K562 (cell line): ENCODE results near the gene NEURL2. TPM values are rescaled to one million over a fixed set of nuclear protein-coding genes. Genes with fewer than 3 reads are reported as not detected.

Experiments used
- ARID4B ChIP-seq: sonication (generic); formaldehyde crosslinking; IDR thresholded peaks from 2 replicates; pipeline ENCODE4 v1.8.0; 2022; ENCODE audit warnings: mild to moderate bottlenecking, missing genetic modification reagents
- CHCHD3 ChIP-seq: fragments of 250-450 bp; sonication (Bioruptor Pico); IDR thresholded peaks from 2 replicates; pipeline ENCODE4 v2.1.2; 2022; ENCODE audit warnings: mild to moderate bottlenecking
- HDAC6 ChIP-seq: IDR thresholded peaks from 2 replicates; pipeline ENCODE4 v1.6.1; 2012; ENCODE audit warnings: low read depth, mild to moderate bottlenecking, control low read depth, inconsistent platforms, low read length, moderate library complexity
- MCM5 ChIP-seq: fragments of 450-650 bp; IDR thresholded peaks from 2 replicates; pipeline ENCODE4 v1.6.1; 2016; ENCODE audit warnings: low read depth
- NR1H2 ChIP-seq: sonication (generic); formaldehyde crosslinking; IDR thresholded peaks from 2 replicates; pipeline ENCODE4 v1.4.0; 2020; ENCODE audit warnings: mild to moderate bottlenecking, missing genetic modification reagents
- PHF20 ChIP-seq: fragments of 450-650 bp; IDR thresholded peaks from 2 replicates; pipeline ENCODE4 v1.6.1; 2018; ENCODE audit not compliant: partially characterized antibody
- TFAP4 ChIP-seq: sonication (generic); formaldehyde crosslinking; IDR thresholded peaks from 2 replicates; pipeline ENCODE4 v1.8.0; 2022; ENCODE audit warnings: missing genetic modification reagents, mild to moderate bottlenecking, moderate library complexity, borderline replicate concordance
- ZC3H4 ChIP-seq: sonication (generic); formaldehyde crosslinking; IDR thresholded peaks from 2 replicates; pipeline ENCODE4 v1.9.0; 2021; ENCODE audit warnings: missing genetic modification reagents, borderline replicate concordance
- ZFP30 ChIP-seq: fragments of 250-450 bp; sonication (Bioruptor Pico); IDR thresholded peaks from 2 replicates; pipeline ENCODE4 v1.8.0; 2022; ENCODE audit warnings: moderate library complexity, mild to moderate bottlenecking, inconsistent platforms, borderline replicate concordance
- ZSCAN32 ChIP-seq: fragments of 450-650 bp; formaldehyde crosslinking; IDR thresholded peaks from 2 replicates; pipeline ENCODE4 v1.4.0; 2020; ENCODE audit warnings: mild to moderate bottlenecking, moderate library complexity
- polyA plus RNA-seq, 8 experiments: library from polyadenylated mRNA; depleted of rRNA in 4 of 8; stranded (reverse) in 5 of 8; unstranded in 3 of 8; fragments of >200 nt; fragmentation: Nextera tagmentation in 2 of 8; fragmentation: Illumina TruSeq in 1 of 8; extraction: Ambion mirVana in 2 of 8; extraction: Trizol in 1 of 8; gene quantifications; 2 replicates each; pipeline versions ENCODE4 v1.2.1 to v1.2.3, GENCODE V29; 2011 to 2014; ENCODE audit warnings: inconsistent platforms in 1 of 8, missing spikeins in 1 of 8
- total RNA-seq, 7 experiments: library from RNA; depleted of rRNA in 6 of 7; stranded (reverse); fragments of >200 nt in 6 of 7; fragmentation: Illumina TruSeq in 2 of 7; extraction: Trizol in 2 of 7; gene quantifications; 2 replicates each; pipeline versions ENCODE4 v1.2.1 to v1.2.3, GENCODE V29; 2011 to 2021; ENCODE audit warnings: low replicate concordance in 1 of 7
- TF ChIP-seq, protein P1 (sequence below): sonication (generic); formaldehyde crosslinking; IDR thresholded peaks from 2 replicates; pipeline ENCODE4 v1.9.0; 2022; ENCODE audit warnings: mild to moderate bottlenecking, missing genetic modification reagents
- TF ChIP-seq, protein P2 (sequence below), 2 experiments: fragments of 450-650 bp; IDR thresholded peaks; 2 replicates each; pipeline ENCODE4 v1.6.1; 2018; ENCODE audit warnings: mild to moderate bottlenecking in 2 of 2, low read depth in 1 of 2; ENCODE audit not compliant: partially characterized antibody in 2 of 2

NEURL2 gene
- total and polyA plus RNA-seq, 9 of the 15 experiments (the other 6 are each of a cell fraction or from before 2014, with no cell fraction given): 0.22 to 1.9 (median 0.50) TPM; not detected in 1

GRCh38 chr20:45934586-45935415 lies 43.8 kb upstream of the NEURL2 start, which contains the start of gene PCIF1 (continued):
- TF ChIP-seq MCM5 (no peak), HDAC6 (no peak), ZSCAN32 (no peak; the same call in 1 of the 2 replicates), ZFP30 (no peak), TFAP4 (0 out of 2 replicates have a peak, but pooled peaks have one; percentile 65), CHCHD3 (CRISPR knock-in tag) (peak; percentile 12; the same call in 1 of the 2 replicates), ZC3H4 (CRISPR knock-in tag) (no peak), ARID4B (CRISPR knock-in tag) (0 out of 2 replicates have a peak, but pooled peaks have one; percentile 55), NR1H2 (CRISPR knock-in tag) (peak; percentile 91; the same call in 1 of the 2 replicates), PHF20 (peak; percentile 33)
- TF ChIP-seq, protein P1, sequence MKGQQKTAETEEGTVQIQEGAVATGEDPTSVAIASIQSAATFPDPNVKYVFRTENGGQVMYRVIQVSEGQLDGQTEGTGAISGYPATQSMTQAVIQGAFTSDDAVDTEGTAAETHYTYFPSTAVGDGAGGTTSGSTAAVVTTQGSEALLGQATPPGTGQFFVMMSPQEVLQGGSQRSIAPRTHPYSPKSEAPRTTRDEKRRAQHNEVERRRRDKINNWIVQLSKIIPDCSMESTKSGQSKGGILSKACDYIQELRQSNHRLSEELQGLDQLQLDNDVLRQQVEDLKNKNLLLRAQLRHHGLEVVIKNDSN: peak; percentile 94
- TF ChIP-seq, protein P2, sequence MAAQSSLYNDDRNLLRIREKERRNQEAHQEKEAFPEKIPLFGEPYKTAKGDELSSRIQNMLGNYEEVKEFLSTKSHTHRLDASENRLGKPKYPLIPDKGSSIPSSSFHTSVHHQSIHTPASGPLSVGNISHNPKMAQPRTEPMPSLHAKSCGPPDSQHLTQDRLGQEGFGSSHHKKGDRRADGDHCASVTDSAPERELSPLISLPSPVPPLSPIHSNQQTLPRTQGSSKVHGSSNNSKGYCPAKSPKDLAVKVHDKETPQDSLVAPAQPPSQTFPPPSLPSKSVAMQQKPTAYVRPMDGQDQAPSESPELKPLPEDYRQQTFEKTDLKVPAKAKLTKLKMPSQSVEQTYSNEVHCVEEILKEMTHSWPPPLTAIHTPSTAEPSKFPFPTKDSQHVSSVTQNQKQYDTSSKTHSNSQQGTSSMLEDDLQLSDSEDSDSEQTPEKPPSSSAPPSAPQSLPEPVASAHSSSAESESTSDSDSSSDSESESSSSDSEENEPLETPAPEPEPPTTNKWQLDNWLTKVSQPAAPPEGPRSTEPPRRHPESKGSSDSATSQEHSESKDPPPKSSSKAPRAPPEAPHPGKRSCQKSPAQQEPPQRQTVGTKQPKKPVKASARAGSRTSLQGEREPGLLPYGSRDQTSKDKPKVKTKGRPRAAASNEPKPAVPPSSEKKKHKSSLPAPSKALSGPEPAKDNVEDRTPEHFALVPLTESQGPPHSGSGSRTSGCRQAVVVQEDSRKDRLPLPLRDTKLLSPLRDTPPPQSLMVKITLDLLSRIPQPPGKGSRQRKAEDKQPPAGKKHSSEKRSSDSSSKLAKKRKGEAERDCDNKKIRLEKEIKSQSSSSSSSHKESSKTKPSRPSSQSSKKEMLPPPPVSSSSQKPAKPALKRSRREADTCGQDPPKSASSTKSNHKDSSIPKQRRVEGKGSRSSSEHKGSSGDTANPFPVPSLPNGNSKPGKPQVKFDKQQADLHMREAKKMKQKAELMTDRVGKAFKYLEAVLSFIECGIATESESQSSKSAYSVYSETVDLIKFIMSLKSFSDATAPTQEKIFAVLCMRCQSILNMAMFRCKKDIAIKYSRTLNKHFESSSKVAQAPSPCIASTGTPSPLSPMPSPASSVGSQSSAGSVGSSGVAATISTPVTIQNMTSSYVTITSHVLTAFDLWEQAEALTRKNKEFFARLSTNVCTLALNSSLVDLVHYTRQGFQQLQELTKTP (IDR thresholded peaks at IDR 0.05; ENCODE audit: low read depth in 1 of 2, partially characterized antibody in 2 of 2): no peak
